Stimulated activated naive CD4-positive, alpha-beta T cell (primary cell): ENCODE data around the gene LRRC71.

Experiments used
- DNase-seq, 6 experiments: peaks; one replicate each; lab custom pipeline; 2025; lab: John Stamatoyannopoulos, UW

The LRRC71 gene

DNA sequence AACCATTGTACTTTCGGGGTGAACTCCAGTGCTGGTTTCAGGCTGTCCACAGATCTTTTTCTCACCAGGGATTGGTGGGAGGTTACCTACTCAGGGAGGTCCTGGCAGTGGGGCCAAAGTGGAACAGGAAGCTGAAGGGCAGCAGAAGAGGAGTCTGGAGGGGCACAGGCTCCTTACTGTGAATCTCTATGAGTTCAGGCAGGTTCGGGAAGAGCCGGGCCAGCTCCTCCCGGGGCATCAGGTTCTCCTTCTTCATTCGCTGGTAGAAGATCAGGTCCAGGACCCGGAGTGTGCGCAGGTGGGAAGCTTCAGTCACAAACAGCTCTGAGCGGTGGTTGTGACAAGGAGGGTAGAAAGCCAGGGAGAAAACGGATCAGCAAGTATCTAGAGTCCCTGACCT is 26.7 kb downstream of the LRRC71 start:
- no peak for DNase-seq

DNA sequence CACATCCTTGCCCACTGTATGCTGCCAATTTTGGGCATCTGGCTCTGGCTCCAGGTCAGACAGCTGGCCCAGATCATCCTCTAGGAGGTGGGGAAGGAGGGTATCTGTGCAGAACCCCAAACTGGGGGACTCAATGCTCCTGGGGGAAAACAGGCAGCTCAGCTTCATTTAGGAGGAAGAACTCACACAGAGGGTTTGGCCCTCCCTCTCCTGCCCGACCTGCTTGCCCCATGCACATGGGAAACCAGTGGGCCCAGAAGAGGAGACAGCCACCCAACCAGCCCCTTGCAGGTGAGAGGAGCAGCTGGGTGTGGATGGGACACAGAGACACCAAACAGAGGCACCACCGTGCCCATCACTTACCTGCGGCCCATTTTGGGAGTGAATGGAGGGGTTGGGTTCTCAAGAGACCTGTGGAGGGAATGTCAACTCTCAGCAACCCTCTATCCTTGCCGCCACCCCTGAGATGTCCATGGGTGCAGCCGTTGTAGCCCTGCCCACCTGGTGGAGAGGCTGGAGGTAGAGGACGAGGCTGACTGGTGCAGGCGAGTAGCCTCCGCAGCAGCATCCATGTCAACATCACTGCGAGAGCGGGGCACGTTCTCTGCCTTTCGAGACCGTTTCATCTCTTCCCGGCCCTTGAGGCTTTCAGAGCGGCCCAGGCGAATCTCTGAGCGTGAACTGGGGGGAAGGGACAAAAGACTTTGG is 27.5 kb downstream of the LRRC71 start:
- DNase-seq = no peak

DNA sequence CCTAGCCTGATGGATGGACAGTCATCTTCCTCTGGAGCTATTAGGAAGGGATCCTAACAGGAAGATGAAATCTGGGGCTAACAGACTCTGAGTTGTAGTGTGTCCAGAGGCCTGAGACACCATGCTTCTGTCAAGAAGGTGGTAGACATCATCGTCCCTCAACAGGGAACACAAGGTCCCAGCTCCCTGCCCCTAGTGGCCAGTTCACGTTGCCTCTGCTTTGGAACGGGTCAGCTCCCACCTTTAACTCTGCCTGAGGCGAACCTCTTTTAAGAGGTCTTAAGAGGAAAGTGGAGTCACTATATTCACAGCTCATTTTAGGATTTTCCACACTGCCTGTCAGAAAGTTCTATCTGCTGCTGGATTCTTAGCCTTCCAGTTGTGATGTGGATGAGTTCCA is 28.3 kb downstream of the LRRC71 start:
- no peak for DNase-seq

DNA sequence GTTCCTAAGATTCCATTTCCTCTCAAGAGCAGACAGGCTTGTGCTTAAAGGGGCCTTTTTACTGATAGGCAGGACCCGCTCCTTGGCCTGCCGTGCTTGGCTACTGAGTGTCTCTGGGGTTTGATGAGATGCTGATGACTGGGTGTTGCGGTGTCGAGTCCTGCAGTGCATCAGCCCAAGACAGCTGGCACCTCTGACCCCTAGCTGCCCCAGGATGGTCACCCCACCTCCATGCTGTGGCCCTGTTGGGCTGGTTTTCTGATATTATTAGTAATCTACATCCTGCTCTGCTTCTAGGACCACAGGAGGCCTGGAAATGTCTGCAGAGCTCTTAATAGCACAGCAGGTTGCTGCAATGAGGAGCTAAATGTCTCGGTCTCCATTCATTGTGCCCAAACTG is 28.7 kb downstream of the LRRC71 start:
- no peak for DNase-seq

DNA sequence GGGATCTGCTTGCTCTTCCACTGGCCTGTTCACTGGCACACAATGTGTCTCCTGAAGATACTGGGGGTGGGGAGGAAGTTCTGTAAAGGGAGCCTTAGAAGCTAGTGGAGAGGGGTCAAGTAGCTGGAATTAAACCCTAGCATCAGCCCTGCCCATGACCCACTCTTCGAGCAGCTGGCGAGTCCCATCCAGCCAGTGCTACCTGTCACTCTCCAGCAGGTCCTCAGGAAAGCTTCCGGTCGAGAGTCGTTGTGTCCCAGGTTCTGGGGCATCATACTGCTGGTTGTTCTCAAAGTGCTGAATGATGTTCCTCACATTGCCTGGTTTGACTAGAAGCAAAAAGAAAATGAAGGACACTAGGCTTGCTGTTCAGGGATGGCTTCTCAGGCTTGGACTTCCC is 30.9 kb downstream of the LRRC71 start:
- DNase-seq = no peak

DNA sequence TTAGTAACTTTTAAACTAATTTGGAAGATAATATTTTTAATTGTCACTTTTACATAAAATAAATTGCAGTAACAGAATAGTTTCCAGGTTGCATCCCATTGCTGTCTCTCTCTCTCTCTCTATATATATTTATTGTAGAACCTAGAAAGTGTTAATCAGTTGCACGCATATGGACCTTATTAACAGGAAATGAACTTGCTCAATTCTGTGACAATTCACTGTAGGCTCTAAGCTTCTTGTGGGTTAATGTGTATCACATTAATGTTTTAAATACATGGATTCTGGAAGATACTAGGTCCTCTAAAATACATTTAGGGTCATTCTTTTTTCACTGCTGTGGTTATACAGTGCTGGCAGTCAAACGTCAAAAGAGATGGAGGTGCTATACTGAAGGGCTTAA is 33.1 kb downstream of the LRRC71 start:
- DNase-seq = no peak

DNA sequence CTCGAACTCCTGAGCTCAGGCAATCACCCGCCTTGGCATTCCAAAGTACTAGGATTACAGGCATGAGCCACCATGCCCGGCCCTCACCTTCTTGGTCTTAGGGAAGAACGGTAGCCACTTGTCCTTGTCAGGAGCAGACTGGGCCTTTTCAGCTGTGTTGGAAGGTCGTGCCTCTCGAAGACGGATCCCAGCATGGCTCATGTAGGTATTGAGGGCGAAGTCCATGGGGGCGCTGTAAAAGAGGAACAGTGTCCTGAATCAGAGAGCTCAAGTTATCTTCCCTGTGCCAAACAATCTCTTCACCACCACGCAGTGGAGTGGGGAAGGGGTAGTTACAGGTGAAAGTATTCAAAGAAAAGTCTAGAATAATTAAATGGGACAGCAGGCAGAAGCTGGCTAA is 35.9 kb downstream of the LRRC71 start:
- DNase-seq = no peak

DNA sequence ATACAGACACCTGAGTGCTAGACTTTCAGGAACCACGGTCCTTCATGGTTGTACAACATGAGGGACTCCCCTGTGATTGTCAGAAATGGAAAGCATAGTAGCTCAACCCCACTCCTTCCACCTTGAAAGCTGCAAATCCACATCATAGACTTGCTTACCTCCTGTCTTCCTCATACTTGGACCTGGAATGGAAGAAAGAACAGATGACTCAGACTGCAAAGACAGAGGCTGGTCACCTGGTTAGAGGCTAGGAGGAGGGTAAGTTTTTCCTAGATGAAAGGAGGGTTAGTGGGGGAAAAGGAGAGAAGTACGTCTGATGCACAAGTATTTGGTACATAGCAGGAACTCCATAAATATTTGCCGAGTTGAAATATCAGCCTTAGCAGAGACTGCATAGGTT is 37.2 kb downstream of the LRRC71 start:
- no peak for DNase-seq

DNA sequence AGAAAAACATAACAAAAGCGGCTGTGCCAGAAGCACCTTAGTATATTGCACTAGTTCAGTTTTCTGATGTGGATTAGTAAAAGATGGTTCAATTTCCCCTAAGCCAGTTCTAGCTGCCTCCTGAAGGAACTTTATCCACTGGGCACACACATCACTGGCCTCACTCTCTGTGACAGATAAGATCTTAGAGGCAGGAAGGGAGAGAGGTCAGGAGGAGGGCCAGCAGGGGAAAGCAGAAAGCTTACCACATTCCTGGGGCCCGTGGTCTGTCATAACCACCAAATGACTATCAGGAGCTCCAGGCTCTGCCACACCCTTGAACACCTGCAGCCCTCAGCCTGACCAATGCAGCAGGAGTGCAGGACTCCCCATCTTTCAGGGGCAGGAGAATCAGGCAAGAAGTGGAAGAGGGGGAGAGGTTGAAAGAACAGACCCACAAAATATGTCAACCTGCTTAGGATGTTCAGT is 37.8 kb downstream of the LRRC71 start:
- DNase-seq = no peak

DNA sequence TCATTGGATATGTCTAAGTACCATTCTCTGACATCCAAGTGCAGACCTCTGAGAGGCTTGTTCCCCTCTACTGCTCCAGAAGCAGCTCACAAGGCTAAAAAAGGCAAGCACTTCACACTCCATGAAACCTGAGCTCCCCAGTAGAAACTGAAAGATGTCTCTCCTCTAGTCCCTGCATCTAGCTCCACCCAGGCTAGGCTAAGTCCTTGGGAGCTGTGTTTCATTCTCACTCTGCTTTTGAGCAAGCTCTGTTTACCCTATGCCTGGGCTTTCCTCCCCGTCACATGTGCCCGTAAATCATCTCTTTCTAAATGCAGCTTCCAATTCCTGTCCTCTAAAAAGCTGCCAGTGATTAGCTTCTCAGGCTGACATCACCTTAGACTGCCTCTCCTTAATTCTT is 39.0 kb downstream of the LRRC71 start:
- no peak for DNase-seq

DNA sequence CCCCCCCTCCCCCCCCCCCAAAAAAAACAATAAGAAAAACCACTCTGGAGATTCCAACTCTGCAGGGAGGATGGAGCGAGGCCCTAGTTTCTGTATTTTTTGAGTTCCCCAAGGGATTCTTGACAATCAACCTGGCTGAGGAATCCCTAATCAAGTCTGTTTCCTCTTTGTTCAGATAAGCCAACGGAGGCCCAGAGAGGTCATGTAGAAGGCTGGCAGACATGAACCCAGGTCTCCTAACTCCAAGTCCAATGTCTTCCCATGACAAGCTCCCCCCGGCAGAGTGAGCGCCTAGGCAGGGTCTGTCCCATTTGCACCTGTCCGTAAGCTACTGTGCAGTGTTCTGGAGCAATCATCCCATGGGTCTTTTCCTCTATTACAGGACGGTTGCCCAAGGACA is 39.5 kb downstream of the LRRC71 start:
- DNase-seq = no peak

DNA sequence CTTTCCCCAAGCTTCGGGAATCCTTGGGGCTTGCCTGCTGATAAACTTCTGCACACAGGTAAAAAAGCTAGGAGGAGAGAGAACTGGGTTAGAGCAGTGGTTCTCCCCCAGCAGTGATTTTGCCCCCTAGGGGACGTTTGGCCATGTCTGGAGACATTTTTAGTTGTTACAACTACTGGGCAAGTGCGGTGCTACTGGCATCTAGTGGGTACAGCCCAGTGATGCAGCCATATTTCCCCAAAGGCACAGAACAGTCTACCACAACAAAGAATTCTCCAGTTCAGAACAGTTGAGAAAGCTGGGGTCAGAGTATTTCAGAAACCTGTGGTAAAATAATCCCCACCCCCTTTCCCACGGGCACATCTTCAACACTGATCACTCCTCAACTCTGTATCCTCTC is 41.3 kb downstream of the LRRC71 start:
- peak in 3 of 6 experiments; percentile 28 to 56 (median 49) for DNase-seq

DNA sequence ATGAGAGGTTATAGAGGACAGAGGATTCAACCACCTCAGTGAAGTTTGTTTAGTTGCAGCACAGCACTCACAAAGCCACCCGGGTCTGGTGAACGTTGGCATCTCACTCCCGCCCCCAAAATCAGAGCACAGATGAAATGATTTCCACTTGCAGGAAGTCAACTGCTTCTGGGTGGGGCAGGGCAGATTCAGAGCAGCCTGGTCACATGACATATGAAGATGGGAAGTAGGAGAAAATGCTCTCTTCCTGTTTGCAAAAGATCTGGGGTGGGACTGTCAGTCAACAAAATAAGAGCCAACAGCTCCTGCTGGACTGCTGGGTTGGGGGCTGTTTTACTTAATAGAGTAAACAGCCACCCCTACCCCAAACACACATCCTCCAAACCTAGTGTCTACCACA is 43.2 kb downstream of the LRRC71 start:
- DNase-seq = peak in 5 of 6 experiments; percentile 5 to 74 (median 55)

DNA sequence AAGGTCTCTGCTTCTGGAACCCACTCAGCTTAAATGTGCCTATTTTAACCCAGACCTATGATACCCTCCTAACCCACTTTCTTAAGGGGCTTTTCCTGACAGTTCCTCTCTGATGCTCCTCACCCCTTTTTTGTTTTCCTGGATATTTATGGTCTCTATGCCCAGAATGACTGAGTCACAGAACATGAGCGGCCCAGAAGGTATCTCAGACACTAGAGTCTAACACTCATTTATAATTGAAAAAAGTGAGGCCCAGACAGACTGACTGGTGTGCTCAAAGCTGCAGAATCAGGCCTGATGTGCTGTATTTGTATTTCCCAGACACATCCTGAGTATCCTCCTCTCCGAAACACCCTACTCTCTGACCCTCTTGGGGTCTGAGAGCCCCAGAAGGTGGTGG is 44.0 kb downstream of the LRRC71 start:
- no peak for DNase-seq

DNA sequence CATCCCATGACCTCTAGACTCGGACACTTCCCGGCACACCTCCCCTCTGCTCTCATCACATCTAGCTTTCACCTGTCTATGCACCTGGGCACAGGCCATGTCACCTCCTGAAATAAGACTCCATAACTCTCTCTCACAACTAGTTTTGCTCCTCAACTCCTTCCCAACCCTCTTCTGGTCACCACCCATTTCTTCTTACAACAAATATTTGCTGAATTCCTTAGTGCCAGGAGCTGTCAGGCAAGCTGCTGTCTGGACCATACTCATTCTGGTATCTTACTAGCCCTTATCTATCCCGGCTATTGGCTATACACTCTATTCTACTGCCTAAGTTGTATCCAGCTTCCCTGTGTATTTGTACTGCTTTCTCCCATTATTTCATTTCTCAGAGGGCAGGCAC is 49.1 kb downstream of the LRRC71 start:
- no peak for DNase-seq

DNA sequence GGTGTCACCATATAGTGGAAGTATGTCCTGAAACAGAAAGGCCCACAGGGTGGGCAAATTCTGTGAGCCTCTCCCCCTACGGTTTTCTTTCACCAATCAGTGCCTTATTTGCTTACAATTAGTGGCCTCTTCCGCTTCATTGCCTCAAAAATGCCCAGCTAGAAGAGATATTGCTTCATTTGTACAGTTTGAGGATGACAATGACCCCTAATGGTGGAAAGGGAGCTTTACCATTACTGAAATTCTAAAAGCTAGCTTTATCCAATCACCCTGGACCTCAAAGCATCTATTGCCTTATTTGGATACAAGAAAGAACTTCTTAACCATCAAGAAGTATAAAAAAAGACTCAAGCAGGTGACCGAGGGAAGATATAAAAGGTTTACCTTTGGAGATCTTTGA is 49.6 kb downstream of the LRRC71 start:
- peak in 2 of 6 experiments; percentile 12 to 15 for DNase-seq

DNA sequence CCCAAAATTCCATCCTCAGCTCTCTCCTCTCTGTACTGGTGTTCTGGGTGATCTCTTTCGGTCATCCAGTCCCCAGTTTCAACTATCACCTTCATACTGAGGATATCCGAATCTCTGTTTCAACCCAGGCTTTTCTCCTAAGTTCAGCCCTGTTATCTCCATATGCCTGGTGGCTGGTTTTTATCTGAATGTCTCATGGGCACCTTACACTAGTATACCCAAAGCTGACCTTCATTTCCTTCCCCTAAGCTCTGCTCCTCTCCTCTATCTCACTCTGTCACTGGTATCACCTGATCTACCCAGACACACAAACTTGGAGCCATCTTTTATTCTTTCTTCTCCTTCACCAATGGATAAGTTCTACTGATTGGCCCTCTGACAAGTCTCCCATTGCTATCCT is 53.0 kb downstream of the LRRC71 start:
- no peak for DNase-seq

DNA sequence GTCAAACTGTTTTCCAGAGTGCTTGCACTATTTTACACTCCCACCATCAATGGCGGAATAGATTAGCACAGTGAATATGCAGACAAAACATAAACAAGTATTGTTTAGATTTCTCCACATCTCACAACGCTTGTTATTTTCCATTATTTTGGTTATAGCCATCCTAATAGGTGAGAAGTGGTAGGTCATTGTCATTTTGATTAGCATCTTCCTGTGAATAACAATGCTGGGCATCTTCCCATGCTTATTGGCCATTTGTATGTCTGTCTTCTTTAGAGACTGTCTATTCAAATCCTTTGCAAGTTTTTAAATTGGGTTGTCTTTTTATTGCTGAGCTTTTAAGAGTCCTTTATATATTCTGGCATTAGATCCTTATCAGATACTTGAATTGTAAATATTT is 54.7 kb downstream of the LRRC71 start:
- DNase-seq = no peak

DNA sequence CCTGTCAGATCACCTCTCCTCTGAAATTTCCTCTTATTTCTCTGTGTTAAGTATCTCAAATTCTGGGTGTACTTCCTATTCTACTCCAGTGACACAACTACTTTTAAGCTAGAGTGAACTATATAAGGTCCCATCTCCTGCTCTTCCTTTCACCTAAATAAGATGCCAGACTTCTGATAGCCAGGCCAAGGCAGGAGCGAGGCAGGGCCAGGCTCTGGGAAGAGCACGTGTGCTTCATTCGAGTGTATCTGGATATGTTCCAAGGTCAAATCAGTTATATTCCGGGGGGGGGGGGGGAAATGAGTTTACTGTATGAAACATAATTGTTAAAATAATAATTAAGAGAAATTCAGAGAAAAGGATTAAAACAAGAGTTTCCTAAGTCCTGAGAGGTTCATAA is 60.1 kb downstream of the LRRC71 start:
- no peak for DNase-seq
